Activated T-cell treated with anti-CD3 and anti-CD28 coated beads, Interleukin-2, amount 50 U/mL, for 24 hours (primary cell): ENCODE measurements around the gene DACH2.
"Not testable (repeated sequence)": the region's sequence is repeated elsewhere in the genome, so short reads cannot be mapped to it uniquely, and the experiment has no call there.

ENCODE experiments used
- DNase-seq: peaks from one replicate; pipeline ENCODE4 v3.0.0-alpha.2; 2020
- H3K27ac Mint-ChIP-seq: 2 replicates; pipeline ENCODE4 v1.8.0; 2020; ENCODE audit warnings: mild to moderate bottlenecking, mixed read lengths
- H3K27me3 Mint-ChIP-seq: 2 replicates; pipeline ENCODE4 v1.8.0; 2020; ENCODE audit warnings: mixed read lengths
- H3K36me3 Mint-ChIP-seq: 2 replicates; pipeline ENCODE4 v1.8.0; 2020; ENCODE audit warnings: low read depth, mixed read lengths
- H3K4me1 Mint-ChIP-seq: 2 replicates; pipeline ENCODE4 v1.8.0; 2020; ENCODE audit warnings: low read depth, mixed read lengths
- H3K4me3 Mint-ChIP-seq: 2 replicates; pipeline ENCODE4 v1.8.0; 2020; ENCODE audit warnings: mild to moderate bottlenecking, moderate library complexity, mixed read lengths
- H3K9me3 Mint-ChIP-seq: 2 replicates; pipeline ENCODE4 v1.8.0; 2020; ENCODE audit warnings: mixed read lengths

Gene DACH2

DNA sequence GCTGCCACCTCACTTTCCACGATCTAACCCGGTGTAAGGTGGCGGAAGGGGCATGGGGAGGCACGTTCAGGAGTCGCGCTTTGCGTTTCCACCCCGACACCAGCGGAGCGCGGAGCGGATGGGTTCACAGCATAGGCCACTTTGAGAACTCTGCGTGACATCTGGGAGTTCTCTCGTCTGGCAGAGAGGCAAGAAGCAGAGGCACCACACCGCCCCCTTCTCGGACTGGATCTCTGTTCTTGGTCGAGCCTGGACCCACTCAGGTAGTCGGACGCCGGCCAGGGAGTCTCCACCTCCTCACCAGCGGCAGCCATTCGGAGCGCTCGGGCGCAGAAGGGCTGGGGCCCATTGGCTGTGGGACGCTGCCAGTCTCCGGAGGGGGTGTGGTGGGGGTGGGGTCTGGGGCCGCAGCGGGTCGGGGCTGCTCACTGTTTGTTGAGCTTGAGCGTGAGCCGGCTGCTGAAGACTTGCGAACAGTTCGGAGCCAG, at the start of gene DACH2:
DACH2 (plus strand) TSS at position 428 of the 488 bp plus-strand sequence.
- Mint-ChIP-seq H3K4me3 (peak within 1 kb of the TSS; percentile 74), H3K4me1 (peaks cover 17% of the 10 kb centered on the region), H3K36me3 (no peaks in the 10 kb centered on the region), H3K27me3 (peaks cover 59% of the 10 kb centered on the region), H3K9me3 (no peaks in the 10 kb centered on the region), H3K27ac (no peak within 1 kb of the TSS)
- peak; percentile 59 for DNase-seq

DNA sequence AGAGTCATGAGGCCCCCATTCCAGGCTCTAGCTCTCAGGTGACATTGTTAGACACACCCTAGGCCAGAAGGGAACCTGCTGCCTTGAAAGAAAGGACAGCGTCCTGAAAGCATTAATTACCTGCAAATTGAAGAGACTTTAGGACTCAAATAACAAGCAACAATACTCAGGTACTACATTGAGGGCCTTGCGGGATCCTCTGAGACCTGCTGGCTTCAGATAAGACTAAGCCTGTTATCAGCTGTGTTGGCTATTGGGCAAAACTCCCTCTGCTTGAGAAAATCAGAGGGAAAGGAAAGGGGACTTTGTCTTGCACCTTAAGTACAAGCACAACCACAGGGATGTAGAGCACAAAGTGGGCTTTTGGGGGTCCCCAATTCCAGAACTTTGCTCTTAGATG, 45.9 kb upstream of the DACH2 start:
- Mint-ChIP-seq H3K27ac (no peak overlapping the region), H3K9me3 (no peaks in the 10 kb centered on the region), H3K4me3 (no peak overlapping the region), H3K27me3 (peaks cover 31% of the 10 kb centered on the region), H3K36me3 (no peaks in the 10 kb centered on the region), H3K4me1 (no peaks in the 10 kb centered on the region)
- DNase-seq: no peak

DNA sequence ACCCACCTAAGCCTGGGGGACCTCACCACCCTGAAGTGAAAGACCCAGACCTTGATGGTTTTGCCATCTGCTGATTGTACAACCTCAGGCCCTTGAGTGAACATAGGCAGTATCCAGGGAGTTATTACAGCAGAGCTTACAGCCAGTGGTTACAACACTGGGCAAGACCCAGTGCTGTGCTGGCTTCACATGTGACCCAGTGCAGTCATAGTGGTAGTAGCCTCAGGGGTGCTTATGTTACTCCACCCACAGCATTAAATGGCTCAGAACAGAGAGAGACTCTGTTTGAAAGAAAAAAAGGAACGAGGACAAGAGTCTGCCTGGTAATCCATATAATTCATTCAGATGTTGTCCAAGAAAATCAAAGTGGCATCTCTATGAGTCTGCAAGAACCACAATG, 45.2 kb upstream of the DACH2 start:
- no peaks in the 10 kb centered on the region for H3K36me3 Mint-ChIP-seq
- H3K4me1 Mint-ChIP-seq: no peaks in the 10 kb centered on the region
- H3K27me3 Mint-ChIP-seq: peaks cover 35% of the 10 kb centered on the region

DNA sequence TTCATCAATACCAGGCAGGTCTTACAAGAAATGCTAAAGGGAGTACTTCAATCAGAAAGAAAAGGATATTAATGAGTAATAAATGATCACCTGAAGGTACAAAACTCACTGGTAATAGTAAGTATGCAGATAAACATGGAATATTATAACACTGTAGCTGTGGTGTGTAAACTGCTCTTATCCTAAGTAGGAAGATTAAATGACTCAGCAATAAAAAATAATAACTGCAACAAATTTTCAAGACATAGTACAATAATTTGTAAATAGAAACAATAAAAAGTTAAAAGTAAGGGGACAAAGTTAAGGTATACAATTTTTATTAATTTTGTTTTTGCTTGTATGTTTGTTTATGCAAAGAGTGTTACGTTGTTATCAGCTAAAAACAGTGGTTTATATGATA, 43.7 kb upstream of the DACH2 start:
- DNase-seq: no peak

More for the DNA sequence above, 45.2 kb upstream of the DACH2 start:
- no peak for DNase-seq
- H3K27ac Mint-ChIP-seq: no peak overlapping the region
- H3K4me3 Mint-ChIP-seq: no peak overlapping the region
- no peaks in the 10 kb centered on the region for H3K9me3 Mint-ChIP-seq

DNA sequence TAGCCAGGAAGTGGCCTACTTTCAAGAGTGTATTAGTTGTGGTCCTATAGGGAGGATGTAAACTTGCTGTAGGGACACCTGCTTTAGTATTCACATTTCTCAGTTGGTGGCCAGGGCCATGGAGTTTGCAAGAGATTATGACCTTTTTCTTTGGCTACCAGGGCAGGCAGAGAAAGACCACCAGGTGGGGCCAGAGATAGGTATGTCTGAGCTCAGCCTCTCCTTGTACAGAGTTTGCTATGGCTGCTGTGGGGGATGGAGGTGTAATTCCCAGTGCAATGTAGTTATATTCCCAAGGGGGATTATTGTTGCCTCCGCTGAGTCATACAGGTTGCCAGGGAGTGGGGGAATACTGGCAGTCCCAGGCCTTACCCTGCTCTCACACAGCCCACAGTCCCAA, 26.3 kb upstream of the DACH2 start:
- Mint-ChIP-seq H3K9me3 (peaks cover 20% of the 10 kb centered on the region), H3K4me1 (no peaks in the 10 kb centered on the region), H3K4me3 (no peak overlapping the region), H3K36me3 (no peaks in the 10 kb centered on the region), H3K27ac (no peak overlapping the region), H3K27me3 (peaks cover 40% of the 10 kb centered on the region)
- no peak for DNase-seq

More for the DNA sequence above, 43.7 kb upstream of the DACH2 start:
- Mint-ChIP-seq H3K4me3 (no peak overlapping the region), H3K27me3 (peaks cover 32% of the 10 kb centered on the region), H3K27ac (no peak overlapping the region), H3K4me1 (no peaks in the 10 kb centered on the region), H3K36me3 (no peaks in the 10 kb centered on the region), H3K9me3 (no peaks in the 10 kb centered on the region)

DNA sequence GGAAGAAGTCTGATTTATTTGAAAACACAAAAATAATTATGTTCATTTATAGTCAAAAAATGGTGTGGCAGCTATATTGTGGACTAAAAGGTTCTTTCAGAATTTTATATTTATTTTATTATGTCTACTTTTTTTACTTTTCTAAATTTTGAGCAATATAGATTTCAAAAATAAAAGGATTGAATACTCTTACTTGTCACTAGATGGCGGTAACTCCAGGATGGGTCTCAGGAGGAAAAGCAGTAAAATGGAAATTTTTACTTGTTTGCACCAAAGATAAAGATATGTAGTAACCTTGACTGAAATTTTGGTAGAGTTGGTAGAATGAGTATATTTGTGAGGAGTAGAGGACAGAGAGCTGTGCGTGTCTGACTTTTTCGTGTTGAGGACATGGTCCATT, 14.5 kb upstream of the DACH2 start:
- no peak for DNase-seq
- Mint-ChIP-seq H3K9me3 (no peaks in the 10 kb centered on the region), H3K4me1 (peaks cover 1% of the 10 kb centered on the region), H3K27ac (no peak overlapping the region), H3K4me3 (no peak overlapping the region), H3K36me3 (no peaks in the 10 kb centered on the region), H3K27me3 (peaks cover 41% of the 10 kb centered on the region)

DNA sequence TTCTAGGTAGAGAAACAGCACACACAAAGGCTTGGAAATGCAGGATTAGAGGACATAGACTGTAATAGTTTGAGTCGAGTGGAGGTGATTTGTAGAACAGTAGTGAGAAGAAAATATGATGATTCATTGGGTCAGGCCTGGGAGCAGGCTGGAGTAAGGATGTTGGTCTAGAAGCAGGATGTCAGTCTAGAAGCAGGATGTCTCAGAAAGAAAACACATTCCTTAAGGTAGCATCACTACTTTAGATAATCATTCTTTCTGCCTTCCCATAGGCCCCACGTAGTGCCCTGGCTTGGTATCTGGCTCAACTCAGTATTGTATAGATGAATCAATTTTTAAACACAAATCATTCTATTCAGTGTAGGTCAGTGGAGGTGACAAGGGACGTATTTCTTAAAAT, 11.2 kb upstream of the DACH2 start:
- no peak overlapping the region for H3K27ac Mint-ChIP-seq
- no peaks in the 10 kb centered on the region for H3K36me3 Mint-ChIP-seq
- DNase-seq: no peak
- H3K4me3 Mint-ChIP-seq: no peak overlapping the region
- H3K27me3 Mint-ChIP-seq: peaks cover 38% of the 10 kb centered on the region
- no peaks in the 10 kb centered on the region for H3K9me3 Mint-ChIP-seq
- H3K4me1 Mint-ChIP-seq: peaks cover 1% of the 10 kb centered on the region

DNA sequence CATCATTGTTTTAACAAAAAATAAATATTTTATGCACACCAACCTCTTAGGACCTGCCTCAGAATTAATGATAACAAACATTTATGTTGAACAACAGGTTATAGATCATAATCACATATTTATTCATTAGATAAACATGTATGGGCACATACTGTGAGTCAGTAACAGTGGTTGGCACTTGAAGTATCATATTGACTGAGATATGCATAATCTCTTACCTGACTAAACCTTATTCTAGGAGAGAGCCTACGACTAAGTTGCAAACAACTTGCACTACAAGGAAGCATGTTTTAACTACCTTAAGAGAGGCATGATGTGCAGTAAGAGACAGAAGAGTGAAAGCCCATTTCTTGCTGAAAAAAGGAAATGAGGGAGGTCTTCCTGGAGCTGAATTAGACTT, 6.5 kb upstream of the DACH2 start:
- no peaks in the 10 kb centered on the region for H3K4me1 Mint-ChIP-seq
- no peak for DNase-seq
- H3K36me3 Mint-ChIP-seq: no peaks in the 10 kb centered on the region
- H3K27ac Mint-ChIP-seq: no peak overlapping the region
- no peaks in the 10 kb centered on the region for H3K9me3 Mint-ChIP-seq
- peaks cover 55% of the 10 kb centered on the region for H3K27me3 Mint-ChIP-seq
- no peak overlapping the region for H3K4me3 Mint-ChIP-seq

DNA sequence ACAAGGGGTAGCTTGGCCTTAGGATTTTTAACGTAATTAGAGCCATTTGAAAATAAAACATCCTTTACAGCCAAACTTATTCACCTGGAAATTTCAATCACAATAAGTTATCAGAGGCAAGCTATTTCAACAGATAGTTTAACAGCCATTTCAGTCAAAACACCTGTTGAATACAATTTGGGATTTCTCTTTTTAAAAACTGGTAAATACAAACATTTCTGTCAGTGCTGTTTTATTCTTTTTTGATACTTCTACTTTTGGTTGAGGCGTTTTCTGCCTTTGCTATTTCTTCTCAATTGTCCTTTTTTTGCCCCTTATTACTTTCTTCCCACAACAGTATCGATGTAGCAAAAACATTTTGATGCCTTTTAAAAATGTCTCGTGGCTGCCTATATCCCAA, 2.1 kb upstream of the DACH2 start:
- Mint-ChIP-seq H3K27ac (no peak overlapping the region), H3K27me3 (peaks cover 67% of the 10 kb centered on the region), H3K4me3 (no peak overlapping the region), H3K9me3 (no peaks in the 10 kb centered on the region), H3K4me1 (peaks cover 17% of the 10 kb centered on the region), H3K36me3 (no peaks in the 10 kb centered on the region)
- no peak for DNase-seq

DNA sequence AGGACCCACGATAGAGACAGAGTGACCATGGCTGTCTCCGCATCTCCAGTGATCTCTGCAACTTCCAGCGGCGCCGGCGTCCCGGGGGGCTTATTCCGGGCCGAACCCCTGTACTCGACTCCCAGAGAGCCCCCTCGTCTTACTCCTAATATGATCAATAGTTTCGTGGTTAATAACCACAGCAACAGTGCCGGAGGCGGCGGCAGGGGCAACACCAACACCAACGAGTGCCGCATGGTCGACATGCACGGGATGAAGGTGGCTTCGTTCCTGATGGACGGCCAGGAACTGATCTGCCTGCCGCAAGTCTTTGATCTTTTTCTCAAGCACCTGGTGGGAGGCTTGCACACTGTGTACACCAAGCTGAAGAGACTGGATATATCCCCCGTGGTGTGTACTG, 343 bp downstream of the DACH2 start:
- peaks cover 56% of the 10 kb centered on the region for H3K27me3 Mint-ChIP-seq
- H3K4me1 Mint-ChIP-seq: peaks cover 17% of the 10 kb centered on the region
- H3K36me3 Mint-ChIP-seq: no peaks in the 10 kb centered on the region
- H3K4me3 Mint-ChIP-seq: peak overlapping the region; percentile 74
- no peak for DNase-seq
- H3K27ac Mint-ChIP-seq: no peak overlapping the region
- no peaks in the 10 kb centered on the region for H3K9me3 Mint-ChIP-seq

DNA sequence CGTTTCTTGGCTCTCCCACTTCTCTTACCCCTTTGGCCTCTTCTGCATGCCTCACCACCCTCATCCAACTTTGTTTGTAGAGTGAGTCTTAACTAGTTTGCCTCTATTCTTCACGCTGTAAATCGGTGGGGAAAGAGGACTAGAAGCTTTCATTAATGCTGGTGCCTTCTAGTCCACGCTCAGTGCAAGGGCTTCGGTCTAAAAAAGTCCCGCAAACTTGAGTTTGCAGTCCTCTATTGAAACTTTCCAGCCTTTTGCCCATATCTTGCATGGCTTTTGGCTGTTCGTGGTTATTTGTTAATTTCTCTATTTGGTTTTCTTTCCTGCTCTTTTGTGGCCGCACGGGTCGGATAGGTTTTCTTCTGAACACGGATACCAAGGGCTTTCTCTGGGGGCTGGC, 868 bp downstream of the DACH2 start:
- H3K27ac Mint-ChIP-seq: no peak overlapping the region
- H3K4me3 Mint-ChIP-seq: peak overlapping the region; percentile 74
- H3K4me1 Mint-ChIP-seq: peaks cover 17% of the 10 kb centered on the region

DNA sequence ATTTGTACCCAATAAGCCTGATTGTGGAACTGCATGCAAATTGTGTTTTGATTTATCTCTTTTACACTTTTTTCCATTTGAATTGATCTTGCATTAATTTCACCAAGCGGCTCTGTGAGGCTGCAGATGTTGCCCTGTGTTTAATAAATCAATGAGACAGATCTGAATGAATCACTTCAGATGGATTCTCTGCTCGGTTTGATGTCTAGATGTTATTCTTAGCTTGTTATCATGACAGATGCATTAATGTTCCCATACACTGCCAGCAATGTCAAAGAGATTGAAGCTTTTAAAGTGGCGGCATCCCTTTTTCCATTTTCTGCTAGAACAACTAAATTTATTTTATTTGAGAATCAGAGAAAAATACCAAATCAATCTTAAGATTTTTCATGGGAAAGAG, 6.3 kb downstream of the DACH2 start:
- DNase-seq: no peak
- H3K4me3 Mint-ChIP-seq: no peak overlapping the region
- H3K9me3 Mint-ChIP-seq: no peaks in the 10 kb centered on the region
- H3K27me3 Mint-ChIP-seq: peaks cover 32% of the 10 kb centered on the region
- no peaks in the 10 kb centered on the region for H3K36me3 Mint-ChIP-seq
- H3K4me1 Mint-ChIP-seq: peaks cover 1% of the 10 kb centered on the region
- no peak overlapping the region for H3K27ac Mint-ChIP-seq

More for the DNA sequence above, 868 bp downstream of the DACH2 start:
- Mint-ChIP-seq H3K9me3 (no peaks in the 10 kb centered on the region), H3K36me3 (no peaks in the 10 kb centered on the region), H3K27me3 (peaks cover 53% of the 10 kb centered on the region)
- DNase-seq: no peak

DNA sequence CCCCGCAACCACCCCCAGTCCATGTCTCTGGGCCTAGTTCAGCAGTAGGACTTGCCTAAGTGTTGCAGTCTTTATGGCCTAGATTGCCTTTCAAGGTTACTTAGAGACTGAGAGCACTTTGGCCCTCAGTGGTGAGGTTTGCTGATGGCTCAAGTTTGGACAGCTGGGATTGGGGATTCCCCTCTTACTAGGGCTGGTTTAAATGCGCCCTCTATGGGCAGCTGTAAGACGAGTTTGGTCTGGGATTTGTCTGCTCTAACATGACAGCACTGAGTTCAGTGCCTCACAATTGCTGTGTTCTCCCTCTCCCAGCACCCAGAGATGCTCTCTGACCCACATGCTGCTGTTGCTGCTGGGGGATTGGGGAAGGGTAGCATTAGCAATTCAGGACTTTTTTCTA, 23.1 kb downstream of the DACH2 start:
- H3K4me3 Mint-ChIP-seq: no peak overlapping the region
- peaks cover 62% of the 10 kb centered on the region for H3K27me3 Mint-ChIP-seq
- H3K27ac Mint-ChIP-seq: no peak overlapping the region
- no peaks in the 10 kb centered on the region for H3K9me3 Mint-ChIP-seq
- H3K36me3 Mint-ChIP-seq: no peaks in the 10 kb centered on the region
- DNase-seq: no peak
- H3K4me1 Mint-ChIP-seq: no peaks in the 10 kb centered on the region

DNA sequence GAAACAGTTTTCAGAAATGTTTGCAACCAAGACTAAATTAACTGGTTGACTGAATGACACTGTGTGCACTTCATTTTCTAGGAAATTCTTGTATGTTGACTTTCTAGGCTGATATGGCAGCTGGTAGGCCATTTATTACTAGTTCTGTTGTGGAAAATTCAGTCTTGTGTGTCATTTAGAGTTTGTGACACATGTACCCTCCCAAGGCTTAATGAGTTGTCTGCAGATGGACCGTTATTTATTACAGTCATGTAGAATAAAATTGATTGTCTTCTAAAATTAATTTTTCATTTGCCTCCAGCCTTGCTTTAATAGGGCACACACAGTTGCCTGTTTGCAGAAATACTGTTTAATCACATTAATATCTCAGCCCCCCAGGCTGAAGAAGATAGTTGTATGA, 30.7 kb downstream of the DACH2 start:
- H3K4me1 Mint-ChIP-seq: no peaks in the 10 kb centered on the region
- H3K36me3 Mint-ChIP-seq: no peaks in the 10 kb centered on the region
- H3K27me3 Mint-ChIP-seq: peaks cover 43% of the 10 kb centered on the region
- H3K27ac Mint-ChIP-seq: no peak overlapping the region
- no peak for DNase-seq
- no peaks in the 10 kb centered on the region for H3K9me3 Mint-ChIP-seq
- H3K4me3 Mint-ChIP-seq: no peak overlapping the region

DNA sequence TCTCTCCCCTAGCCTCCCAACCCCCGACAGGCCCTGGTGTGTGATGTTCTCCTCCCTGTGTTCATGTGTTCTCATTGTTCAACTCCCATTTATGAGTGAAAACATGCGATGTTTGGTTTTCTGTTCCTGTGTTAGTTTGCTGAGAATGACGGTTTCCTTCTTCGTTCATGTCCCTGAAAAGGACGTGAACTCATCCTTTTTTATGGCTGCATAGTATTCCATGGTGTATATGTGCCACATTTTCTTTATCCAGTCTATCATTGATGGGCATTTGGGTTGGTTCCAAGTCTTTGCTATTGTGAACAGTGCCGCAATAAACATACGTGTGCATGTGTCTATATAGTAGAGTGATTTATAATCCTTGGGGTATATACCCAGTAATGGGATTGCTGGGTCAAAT, 33.1 kb downstream of the DACH2 start:
- H3K27ac Mint-ChIP-seq: not testable (repeated sequence)
- peaks cover 37% of the 10 kb centered on the region for H3K27me3 Mint-ChIP-seq

DNA sequence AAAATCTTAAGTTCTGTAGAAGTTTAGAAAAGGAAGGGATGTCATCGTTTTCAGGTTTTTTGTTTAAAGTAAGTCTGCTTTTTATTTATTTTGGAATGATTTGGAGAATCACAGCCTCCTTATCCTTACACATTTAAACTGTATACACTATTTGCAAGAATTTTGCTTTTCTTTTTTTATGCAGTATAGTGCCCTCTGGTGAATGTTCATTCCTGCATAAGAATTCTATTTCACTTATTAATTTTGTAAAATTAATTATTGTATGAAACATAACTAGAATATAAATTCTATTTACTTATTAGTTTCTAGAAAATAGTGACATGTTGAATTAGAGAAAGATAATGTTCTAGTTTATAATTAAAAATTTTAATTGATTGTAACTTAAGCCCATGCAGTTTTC, 44.6 kb downstream of the DACH2 start:
- H3K4me1 Mint-ChIP-seq: no peaks in the 10 kb centered on the region
- peaks cover 36% of the 10 kb centered on the region for H3K27me3 Mint-ChIP-seq
- H3K9me3 Mint-ChIP-seq: peaks cover 3% of the 10 kb centered on the region
- H3K4me3 Mint-ChIP-seq: no peak overlapping the region
- no peaks in the 10 kb centered on the region for H3K36me3 Mint-ChIP-seq
- no peak overlapping the region for H3K27ac Mint-ChIP-seq
- no peak for DNase-seq

More for the DNA sequence above, 33.1 kb downstream of the DACH2 start:
- not testable (repeated sequence) for DNase-seq, H3K9me3 Mint-ChIP-seq, H3K4me3 Mint-ChIP-seq, H3K36me3 Mint-ChIP-seq, H3K4me1 Mint-ChIP-seq
